GM19043 (cell line): ENCODE results near the gene SYF2.
"Not testable (repeated sequence)": the region's sequence is repeated elsewhere in the genome, so short reads cannot be mapped to it uniquely, and the experiment has no call there.

Experiments
- ATAC-seq: cut with Tn5 transposase; IDR thresholded peaks from one replicate; pipeline ENCODE4 v1.9.1; 2021; ENCODE audit warnings: low read depth; ENCODE audit not compliant: unreplicated experiment

SYF2 gene

DNA sequence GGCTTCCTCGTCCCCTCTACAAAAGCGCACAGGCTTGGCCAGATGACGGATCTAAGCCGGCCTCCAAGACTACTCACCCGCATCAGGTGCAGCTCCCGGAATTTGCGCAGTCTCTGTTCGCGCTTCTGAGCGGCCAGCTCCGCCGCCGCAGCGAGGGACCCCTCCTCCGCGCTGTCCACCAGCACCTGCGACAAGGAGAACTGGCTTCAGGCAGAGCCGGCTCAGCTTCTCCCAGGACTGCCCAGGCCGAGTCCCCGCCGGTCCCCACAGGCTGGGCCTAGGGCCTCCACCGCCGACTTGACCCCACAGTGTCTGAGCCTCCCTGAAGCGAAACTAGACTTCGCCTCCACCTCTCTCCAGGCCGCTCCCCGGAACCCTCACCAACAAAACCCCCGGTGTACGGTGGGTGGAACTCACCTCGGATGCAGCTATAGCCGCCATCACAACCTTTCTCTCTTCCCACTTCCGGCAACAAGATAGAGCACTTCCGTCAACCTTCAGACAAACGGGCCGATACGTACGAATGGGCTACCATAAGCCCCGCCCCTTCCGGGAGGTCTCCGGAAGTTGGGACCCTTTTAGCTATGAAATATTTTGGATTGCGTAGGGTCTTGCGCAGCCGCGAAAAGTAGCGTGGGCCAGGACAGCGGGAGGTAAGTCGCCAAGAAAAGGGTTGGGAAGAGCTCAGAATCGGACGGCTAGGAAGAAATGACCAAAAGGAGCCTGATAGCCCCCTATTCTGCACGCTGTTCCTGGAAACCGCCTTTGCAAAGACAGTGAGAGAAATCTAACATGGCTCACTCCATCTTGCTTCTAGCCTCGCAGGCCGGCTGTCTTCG, at the start of gene SYF2:
Gene SYF2, minus strand, starts transcription at position 476 of the 839 bp plus-strand sequence. Its CDS starts 35 bp downstream, at position 441.
- peak; percentile 75 for ATAC-seq

DNA sequence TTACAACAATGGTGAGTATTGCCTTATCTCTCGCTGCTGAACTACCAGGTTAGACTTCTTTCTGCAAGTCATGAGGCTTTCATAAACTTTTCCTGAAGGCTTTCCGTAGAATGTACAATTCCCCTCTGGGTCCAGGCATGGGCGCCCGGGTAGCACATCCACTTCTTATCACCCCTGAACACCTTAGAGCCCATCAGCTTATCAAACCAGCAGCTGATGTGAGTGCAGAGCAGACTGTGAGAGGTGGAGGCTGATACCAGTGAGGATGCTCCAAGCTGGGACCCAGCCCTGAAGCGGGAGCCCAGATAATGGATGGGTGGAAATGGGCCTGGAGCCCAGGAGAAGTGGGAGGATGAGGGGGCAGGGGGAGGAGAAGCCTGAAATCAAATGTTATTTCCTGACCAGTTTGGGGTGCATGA, 47.4 kb upstream of the SYF2 start:
- not testable (repeated sequence) for ATAC-seq

DNA sequence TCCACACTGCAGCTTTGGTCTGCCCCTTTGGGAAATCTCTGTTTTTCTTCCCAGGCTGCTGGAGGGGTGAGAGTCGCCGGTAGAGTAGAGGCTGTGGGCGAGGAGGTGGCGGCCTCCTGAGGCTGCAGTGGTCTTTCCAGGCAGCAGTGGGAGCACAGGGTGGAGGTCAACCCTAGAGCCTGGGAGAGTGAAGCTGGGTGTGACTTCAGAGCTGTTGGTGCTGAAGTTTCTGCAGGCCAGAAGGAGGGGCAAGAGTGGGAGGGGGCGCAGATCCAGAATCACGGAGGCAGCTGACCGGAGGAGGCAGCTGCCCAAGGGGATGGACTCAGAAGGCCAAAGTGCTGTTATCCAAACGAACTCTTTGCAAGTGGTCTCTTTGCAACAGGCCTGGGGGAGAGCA, 46.5 kb upstream of the SYF2 start:
- not testable (repeated sequence) for ATAC-seq

- not testable (repeated sequence) for ATAC-seq
Measured at GRCh38 chr1:25278358-25278757, 46.1 kb upstream of the SYF2 start.

DNA sequence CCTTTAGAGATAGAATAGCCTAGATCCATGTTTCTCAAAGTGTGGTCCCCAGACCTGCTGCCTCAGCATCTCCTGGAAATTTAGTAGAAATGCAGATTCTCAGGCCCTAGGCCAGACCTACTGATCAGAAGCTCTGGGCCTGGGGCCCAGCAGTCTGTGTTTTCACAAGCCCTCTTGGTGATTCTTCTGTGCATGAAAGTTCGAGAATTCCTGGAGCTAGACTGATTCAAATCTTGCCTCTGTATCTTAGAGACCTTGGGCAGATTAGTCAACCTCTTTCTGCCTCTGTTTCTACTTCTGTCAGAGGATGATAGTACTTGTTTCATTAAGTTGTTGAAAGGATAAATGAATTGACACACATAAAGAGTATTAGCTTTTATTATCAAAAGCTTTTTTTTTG, 45.0 kb upstream of the SYF2 start:
- ATAC-seq = not testable (repeated sequence)

GRCh38 chr1:25275648-25276047, 43.3 kb upstream of the SYF2 start:
- ATAC-seq = not testable (repeated sequence)

GRCh38 chr1:25272238-25272637, 39.9 kb upstream of the SYF2 start, which contains the start of gene RHD:
TSS of gene RHD (plus strand) at chr1:25272509. CDS start at chr1:25272548, 39 bp downstream.
- ATAC-seq = not testable (repeated sequence)

- not testable (repeated sequence) for ATAC-seq
Measured at GRCh38 chr1:25268143-25268760, 36.0 kb upstream of the SYF2 start.

- ATAC-seq = peak; percentile 64
Measured at GRCh38 chr1:25267288-25268142, 35.2 kb upstream of the SYF2 start.

GRCh38 chr1:25266554-25267287, 34.4 kb upstream of the SYF2 start:
- not testable (repeated sequence) for ATAC-seq

- not testable (repeated sequence) for ATAC-seq
Measured at GRCh38 chr1:25260336-25260735, 28.0 kb upstream of the SYF2 start.

DNA sequence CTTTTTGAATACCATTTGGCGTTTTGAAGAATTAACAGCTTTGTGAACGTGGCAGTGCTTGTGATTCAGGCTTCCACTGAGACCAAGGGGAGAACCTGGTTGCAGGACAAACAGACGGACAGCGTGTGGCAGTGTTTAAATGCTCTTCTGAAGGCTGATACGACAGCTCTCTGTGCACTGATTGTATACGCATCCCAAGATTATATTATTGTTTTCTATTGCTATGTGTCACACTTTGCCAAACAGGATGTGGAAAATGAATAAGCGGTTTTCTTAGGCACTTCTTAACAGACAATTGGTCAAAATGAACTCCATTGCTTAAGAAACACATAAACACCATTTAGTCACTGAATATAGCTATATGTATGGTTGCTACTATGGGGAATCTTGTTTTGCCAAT, 27.5 kb upstream of the SYF2 start:
- ATAC-seq = not testable (repeated sequence)

DNA sequence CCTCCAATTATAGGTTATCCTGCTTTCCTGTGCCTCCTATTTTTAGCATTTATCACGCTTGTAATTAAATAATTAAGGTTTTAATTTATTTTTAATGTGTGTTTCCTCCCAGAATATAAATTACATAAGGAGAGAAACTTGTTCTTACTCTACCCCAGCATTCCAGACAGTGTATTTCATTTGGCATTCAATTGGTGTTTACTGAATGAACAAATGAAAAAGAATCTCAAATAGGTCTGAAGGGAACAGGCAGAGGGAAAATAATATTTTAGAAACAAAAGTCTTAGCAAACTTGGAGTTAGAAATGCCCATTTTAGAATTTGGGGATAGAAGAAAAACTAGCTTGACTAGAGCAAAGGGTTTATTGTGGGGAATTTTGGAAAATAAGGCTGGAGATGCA, 24.9 kb upstream of the SYF2 start:
- no peak for ATAC-seq

DNA sequence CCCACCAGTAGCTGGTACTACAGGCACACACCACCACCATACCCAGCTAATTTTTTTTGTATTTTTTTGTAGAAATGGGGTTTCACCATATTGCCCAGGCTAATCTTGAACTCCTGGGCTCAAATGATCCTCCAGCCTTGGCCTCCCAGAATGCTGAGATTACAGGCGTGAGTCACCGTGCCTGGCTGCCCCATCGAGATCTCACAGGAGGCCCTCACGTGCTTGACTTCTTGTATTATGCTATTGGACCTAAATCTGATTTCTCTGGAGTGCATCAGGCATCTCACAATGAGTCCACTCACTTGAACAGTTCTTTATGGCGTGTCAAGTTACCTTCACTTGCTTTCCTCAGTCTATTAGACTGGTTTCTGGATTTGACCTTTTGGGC, 24.3 kb upstream of the SYF2 start:
- no peak for ATAC-seq

- no peak for ATAC-seq
Measured at GRCh38 chr1:25255706-25256577, 23.6 kb upstream of the SYF2 start.

DNA sequence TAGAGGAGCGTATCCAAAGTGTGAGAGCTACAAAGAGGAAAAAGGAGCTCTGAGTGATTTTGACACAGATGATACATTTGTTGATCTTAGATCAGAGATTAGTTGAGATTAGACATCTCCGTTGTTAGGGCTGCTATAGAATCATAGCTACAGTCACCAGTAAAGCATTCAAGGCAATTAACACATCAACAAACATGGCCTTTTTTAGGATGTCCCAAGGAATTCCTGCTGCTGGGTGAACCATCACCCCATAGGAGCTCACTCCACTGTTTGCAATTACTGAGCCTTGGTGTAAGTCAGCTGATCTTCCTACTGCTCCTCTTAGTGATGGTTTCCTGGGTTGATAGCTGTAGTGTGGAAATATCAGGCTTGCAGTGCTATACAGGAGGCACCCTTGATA, 21.6 kb upstream of the SYF2 start:
- no peak for ATAC-seq

- ATAC-seq = peak; percentile 36
Measured at GRCh38 chr1:25247829-25248754, 15.8 kb upstream of the SYF2 start.
